Activated CD4-positive, alpha-beta T cell treated with anti-CD3 and anti-CD28 coated beads, Interleukin-2, Interleukin-6, amounts not matched to agents 100 ng/mL and 50 ng/mL, durations not matched to agents 16 hours and 8 hours (primary cell): ENCODE data around the gene GAS2L2.
"Not testable (repeated sequence)": the region's sequence is repeated elsewhere in the genome, so short reads cannot be mapped to it uniquely, and the experiment has no call there.

Experiments
- DNase-seq: peaks from one replicate; pipeline ENCODE4 v3.0.0-alpha.2; 2020

The GAS2L2 gene

GRCh38 chr17:35726127-35726952 is 26.7 kb downstream of the GAS2L2 start:
- no peak for DNase-seq

GRCh38 chr17:35725802-35726126 is 27.3 kb downstream of the GAS2L2 start:
- DNase-seq: no peak

- DNase-seq: no peak
Measured at GRCh38 chr17:35725058-35725457, 28.0 kb downstream of the GAS2L2 start.

- DNase-seq: no peak
Measured at GRCh38 chr17:35723735-35724134, 29.3 kb downstream of the GAS2L2 start.

- no peak for DNase-seq
Measured at GRCh38 chr17:35717475-35717874, 35.6 kb downstream of the GAS2L2 start.

- no peak for DNase-seq
Measured at GRCh38 chr17:35716897-35717465, 36.1 kb downstream of the GAS2L2 start.

GRCh38 chr17:35716173-35716572 is 36.9 kb downstream of the GAS2L2 start:
- DNase-seq: no peak

GRCh38 chr17:35715416-35715815 is 37.6 kb downstream of the GAS2L2 start:
- DNase-seq: no peak

GRCh38 chr17:35714988-35715387 is 38.1 kb downstream of the GAS2L2 start:
- DNase-seq: no peak

GRCh38 chr17:35713069-35713728 is 39.8 kb downstream of the GAS2L2 start:
- DNase-seq: no peak

GRCh38 chr17:35710950-35711349 is 42.1 kb downstream of the GAS2L2 start:
- no peak for DNase-seq

GRCh38 chr17:35709874-35710273 is 43.2 kb downstream of the GAS2L2 start:
- DNase-seq: no peak

GRCh38 chr17:35708951-35709350 is 44.1 kb downstream of the GAS2L2 start:
- no peak for DNase-seq

GRCh38 chr17:35708149-35708548 is 44.9 kb downstream of the GAS2L2 start:
- no peak for DNase-seq

- no peak for DNase-seq
Measured at GRCh38 chr17:35705705-35706104, 47.3 kb downstream of the GAS2L2 start.

GRCh38 chr17:35705230-35705629 is 47.8 kb downstream of the GAS2L2 start:
- DNase-seq: no peak

GRCh38 chr17:35703308-35703707 is 49.7 kb downstream of the GAS2L2 start:
- DNase-seq: not testable (repeated sequence)

GRCh38 chr17:35701491-35701890 is 51.5 kb downstream of the GAS2L2 start:
- no peak for DNase-seq

GRCh38 chr17:35700150-35700549 is 52.9 kb downstream of the GAS2L2 start:
- no peak for DNase-seq

- no peak for DNase-seq
Measured at GRCh38 chr17:35698800-35699199, 54.2 kb downstream of the GAS2L2 start.

- no peak for DNase-seq
Measured at GRCh38 chr17:35695613-35696012, 57.4 kb downstream of the GAS2L2 start.

GRCh38 chr17:35694906-35695305 is 58.1 kb downstream of the GAS2L2 start:
- no peak for DNase-seq
